ENCODE results near the gene PRLH.

The PRLH gene

DNA sequence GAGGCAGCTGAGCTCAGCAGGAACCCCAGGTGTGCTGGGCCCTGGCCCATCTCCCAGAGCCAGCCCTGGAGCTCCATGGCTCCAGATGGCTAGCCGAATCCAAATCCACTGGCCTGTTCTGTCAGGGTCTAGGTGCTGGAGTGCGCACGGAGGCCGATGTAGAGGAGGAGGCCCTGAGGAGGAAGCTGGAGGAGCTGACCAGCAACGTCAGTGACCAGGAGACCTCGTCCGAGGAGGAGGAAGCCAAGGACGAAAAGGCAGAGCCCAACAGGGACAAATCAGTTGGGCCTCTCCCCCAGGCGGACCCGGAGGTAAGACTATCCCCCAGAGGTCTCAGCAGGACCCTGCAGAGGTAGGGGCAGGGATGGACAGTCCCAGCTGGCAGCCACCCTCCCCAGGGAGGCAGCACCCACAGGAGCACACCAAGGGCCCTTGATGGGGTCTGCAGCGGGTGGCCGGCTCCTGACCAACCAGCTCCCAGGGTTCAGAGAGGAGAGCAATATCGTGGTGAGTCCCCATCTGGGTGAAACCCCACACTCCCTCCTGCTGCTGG, 26.1 kb upstream of the PRLH start:
- no peak for DNase-seq

- no peak for DNase-seq
These were observed 25.6 kb upstream of the PRLH start for GRCh38 chr2:237540823-237541222.

- no peak for DNase-seq
These were observed 25.1 kb upstream of the PRLH start for GRCh38 chr2:237541243-237541642.

DNA sequence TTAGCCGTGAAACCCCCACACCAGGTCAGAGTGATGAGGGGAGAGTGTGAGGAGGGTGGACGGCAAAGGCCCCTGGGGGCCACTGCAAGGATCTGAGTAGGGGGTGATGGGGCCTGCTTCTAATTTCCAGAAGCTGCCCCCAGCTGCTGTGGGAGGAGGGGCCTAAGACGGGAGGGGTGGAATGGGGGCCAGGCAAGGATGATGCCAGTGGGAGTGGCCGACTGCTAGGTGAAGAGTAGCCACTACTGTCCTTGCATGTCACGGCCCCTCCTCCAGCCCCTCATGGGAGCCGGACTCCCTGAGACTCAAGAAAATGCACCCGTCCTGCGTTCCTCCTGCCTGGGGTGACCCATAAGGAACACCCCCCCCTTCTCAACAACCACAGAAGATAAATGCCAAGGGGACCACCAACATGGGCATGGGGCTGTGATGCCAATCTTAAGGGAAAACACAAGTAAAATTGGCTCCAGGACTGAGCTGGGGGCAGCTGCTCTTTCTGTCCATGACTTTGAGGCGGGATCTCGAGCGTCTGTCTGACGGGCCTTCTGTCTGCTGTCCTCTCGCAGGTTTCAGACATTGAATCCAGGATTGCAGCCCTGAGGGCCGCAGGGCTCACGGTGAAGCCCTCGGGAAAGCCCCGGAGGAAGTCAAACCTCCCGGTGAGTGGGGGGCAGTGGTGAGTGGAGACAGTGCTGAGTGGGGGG, 24.2 kb upstream of the PRLH start:
- DNase-seq, result no peak

- DNase-seq, result no peak
These were observed 20.1 kb upstream of the PRLH start for GRCh38 chr2:237546040-237546875.

GRCh38 chr2:237546876-237547395, 19.4 kb upstream of the PRLH start:
- no peak for DNase-seq

GRCh38 chr2:237547841-237548416, 18.4 kb upstream of the PRLH start:
- no peak for DNase-seq

DNA sequence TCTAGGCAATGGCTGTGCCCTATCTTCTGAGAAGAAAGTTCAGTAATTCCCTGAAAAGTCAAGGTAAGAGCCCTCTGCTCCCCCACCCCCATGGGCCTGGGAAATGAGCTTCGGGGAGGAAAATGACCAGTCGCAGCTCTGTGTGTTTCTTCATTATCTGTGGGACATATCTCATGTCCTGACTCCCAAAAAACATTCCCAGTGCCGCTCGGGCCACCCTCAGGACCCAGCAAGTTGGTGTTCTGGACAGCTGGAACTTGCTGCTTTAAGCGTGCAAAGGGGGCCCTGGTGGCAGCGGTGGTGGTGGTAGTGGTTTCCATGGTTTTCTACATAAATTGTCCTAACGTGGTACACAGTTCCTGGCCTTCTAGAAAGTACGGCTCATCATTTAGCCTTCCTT, 17.2 kb upstream of the PRLH start:
- no peak for DNase-seq

DNA sequence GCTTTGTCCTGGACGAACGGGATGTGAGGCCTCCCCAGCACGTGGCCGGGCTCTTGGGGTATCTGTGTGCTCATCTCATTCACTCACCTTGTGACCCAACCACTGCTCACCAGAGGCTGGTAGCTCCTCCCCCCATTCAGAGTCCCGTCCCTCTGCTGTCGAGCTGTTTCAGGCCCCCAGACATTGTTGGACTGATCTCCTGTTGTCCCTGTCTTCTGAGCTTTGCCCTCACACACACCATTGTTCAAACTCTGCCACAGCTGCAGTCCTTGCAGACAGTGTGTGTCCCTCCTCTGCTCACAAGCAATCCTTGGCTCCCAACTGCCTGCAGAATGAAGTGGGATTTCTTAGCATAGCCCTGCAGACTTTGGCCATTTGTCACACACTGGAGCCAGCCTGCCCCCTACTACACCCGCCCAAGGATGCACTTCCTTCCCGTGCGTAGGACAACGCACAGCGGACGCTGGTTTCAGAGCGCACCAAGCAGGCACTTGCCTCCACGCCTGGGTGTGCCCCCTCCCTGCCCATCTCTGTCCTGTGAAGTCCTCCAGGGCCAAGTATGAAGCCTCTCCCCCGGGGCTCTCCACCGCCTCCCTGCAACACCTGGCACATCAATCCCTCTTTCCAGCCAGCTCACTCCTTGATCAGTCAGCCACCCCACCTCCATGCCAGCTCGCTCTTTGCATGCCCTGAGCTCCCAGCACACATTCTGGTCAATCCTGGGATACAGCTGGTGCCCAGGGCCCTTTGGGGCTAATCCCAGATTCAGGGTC, 16.5 kb upstream of the PRLH start:
- DNase-seq, result no peak

GRCh38 chr2:237551071-237551574, 15.3 kb upstream of the PRLH start:
- no peak for DNase-seq

GRCh38 chr2:237552908-237553307, 13.5 kb upstream of the PRLH start:
- DNase-seq, result no peak

GRCh38 chr2:237553948-237554347, 12.4 kb upstream of the PRLH start:
- DNase-seq, result no peak

- DNase-seq, result no peak
These were observed 10.8 kb upstream of the PRLH start for GRCh38 chr2:237555560-237555959.

- no peak for DNase-seq
These were observed 9.4 kb upstream of the PRLH start for GRCh38 chr2:237556773-237557632.

DNA sequence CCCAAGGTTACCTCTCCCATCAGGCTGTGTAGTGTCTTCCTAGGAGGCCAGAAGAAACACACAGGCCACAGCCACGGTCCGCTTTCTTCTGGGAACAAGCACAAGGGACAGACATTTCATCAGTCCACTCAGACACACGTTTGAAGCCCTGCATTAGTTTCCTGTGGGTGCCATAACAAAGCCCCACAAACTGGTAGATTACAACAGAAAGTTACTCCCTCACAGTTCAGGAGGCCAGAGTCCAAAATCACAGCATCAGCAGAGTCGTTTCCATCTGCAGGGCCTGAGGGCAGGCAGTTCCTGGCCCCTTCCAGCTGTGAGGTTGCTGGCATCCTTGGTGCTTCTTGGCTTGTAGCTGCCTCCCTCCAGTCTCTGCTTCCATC, 8.8 kb upstream of the PRLH start:
- no peak for DNase-seq

- no peak for DNase-seq
These were observed 7.3 kb upstream of the PRLH start for GRCh38 chr2:237558961-237559641.

GRCh38 chr2:237561221-237561620, 5.2 kb upstream of the PRLH start:
- DNase-seq, result no peak

DNA sequence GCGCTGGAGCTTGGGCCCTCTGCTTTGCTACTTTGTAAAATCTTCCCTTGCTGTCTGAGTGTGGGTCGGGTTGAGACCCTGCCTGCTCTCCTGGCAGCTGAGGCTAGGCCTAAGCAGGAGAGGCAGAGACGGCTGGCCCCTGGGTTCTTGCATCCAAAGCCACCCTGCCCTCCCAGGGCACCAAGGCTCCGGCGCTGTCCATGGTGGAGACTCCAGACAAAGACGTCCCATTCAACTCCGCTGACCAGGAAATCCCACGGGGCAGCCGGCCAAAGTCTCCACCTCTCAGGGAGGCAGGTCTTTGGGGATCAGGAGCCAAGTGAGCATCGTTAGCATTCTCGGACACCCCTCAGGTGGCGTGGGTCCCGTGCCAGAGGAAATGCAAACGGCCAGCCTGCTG, 2.6 kb upstream of the PRLH start:
- DNase-seq, result no peak

DNA sequence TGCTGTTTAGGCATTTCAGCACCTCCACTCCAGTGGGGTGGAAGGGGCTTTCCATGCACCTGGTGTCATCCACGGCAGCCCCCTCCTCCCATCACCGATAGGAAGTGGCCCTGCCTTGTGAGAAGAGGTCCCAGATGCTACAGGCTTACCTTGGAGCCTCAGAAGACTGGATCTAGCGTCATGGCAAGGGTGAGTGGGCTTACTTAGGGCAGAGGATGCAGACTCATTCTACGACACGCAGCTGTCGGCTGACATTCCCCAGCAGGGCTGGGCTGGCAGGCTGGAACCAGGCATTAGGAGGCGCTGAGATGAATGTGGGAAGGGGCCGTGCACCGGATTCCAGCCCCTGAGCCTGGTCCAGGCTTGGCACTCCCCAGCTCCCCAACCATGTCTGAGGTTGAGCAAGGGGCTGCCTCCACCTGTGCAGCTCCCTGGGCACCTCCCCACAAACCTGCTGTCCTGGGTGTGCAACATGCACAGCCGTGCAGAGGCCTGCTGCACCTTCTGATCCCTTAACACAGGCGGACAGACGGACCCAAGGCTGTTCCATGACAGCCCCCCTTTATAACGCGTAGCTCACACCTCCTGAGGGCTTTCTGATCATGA, 1.7 kb upstream of the PRLH start:
- no peak for DNase-seq

DNA sequence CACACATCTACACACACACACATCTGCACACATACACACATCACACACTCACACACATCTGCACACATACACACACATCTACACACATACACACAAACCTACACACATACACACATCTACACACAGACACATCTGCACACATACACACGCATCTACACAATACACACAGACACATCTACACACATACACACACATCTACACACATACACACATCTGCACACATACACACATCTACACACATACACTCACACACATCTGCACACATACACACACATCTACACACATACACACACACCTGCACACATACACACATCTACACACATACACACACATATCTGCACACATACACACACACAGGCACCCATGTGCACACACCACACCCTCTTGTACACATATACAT, 400 bp upstream of the PRLH start:
- no peak for DNase-seq
